WTC11 (cell line): ENCODE data around the gene TNK1. TPM values are rescaled to one million over a fixed set of nuclear protein-coding genes. Genes with fewer than 3 reads are reported as not detected.

Source experiments
- ATAC-seq: fragments of 200-7000 bp; cut with Tn5 transposase; 2 replicates; pipeline ENCODE4 v1.10.0; 2021; ENCODE audit warnings: mild to moderate bottlenecking, moderate library complexity
- CTCF ChIA-PET: fragments of 300-600 bp; sonication (Branson Sonifier 250); formaldehyde crosslinking; loops from one replicate; lab custom pipeline; 2021; ENCODE audit warnings: antibody characterized with exemption; lab: Charles Lee
- POLR2A ChIA-PET: fragments of 350-600 bp; sonication (Branson Sonifier 250); formaldehyde crosslinking; loops from one replicate; lab custom pipeline; 2021; ENCODE audit warnings: antibody characterized with exemption; lab: Charles Lee
- DNase-seq: peaks from one replicate; pipeline ENCODE4 v3.0.0; 2021; ENCODE audit warnings: low spot score
- H3K27ac Mint-ChIP-seq: 2 replicates; pipeline ENCODE4 v1.8.0; 2021; ENCODE audit warnings: mixed read lengths
- H3K27me3 Mint-ChIP-seq: 2 replicates; pipeline ENCODE4 v1.8.0; 2021; ENCODE audit warnings: low read depth, mild to moderate bottlenecking, moderate library complexity, mixed read lengths
- H3K36me3 Mint-ChIP-seq: 2 replicates; pipeline ENCODE4 v1.8.0; 2021; ENCODE audit warnings: mixed read lengths
- H3K4me1 Mint-ChIP-seq: 2 replicates; pipeline ENCODE4 v1.8.0; 2022; ENCODE audit warnings: mixed read lengths
- H3K4me3 Mint-ChIP-seq: 2 replicates; pipeline ENCODE4 v1.8.0; 2021; ENCODE audit warnings: mild to moderate bottlenecking, moderate library complexity, mixed read lengths
- H3K9me3 Mint-ChIP-seq: 2 replicates; pipeline ENCODE4 v1.8.0; 2021; ENCODE audit warnings: mixed read lengths
- AFF4 ChIP-seq: sonication (generic); formaldehyde crosslinking; IDR thresholded peaks from 2 replicates; pipeline ENCODE4 v1.8.1; 2023; ENCODE audit warnings: mild to moderate bottlenecking, missing genetic modification reagents, borderline replicate concordance
- AR ChIP-seq: fragments of 250-450 bp; sonication (Bioruptor Pico); IDR thresholded peaks from 2 replicates; pipeline ENCODE4 v1.9.0; 2021; ENCODE audit warnings: mild to moderate bottlenecking
- CBFB ChIP-seq: sonication (generic); formaldehyde crosslinking; IDR thresholded peaks from 2 replicates; pipeline ENCODE4 v1.8.1; 2022; ENCODE audit warnings: mild to moderate bottlenecking, low read depth, missing genetic modification reagents
- E2F1 ChIP-seq: sonication (generic); formaldehyde crosslinking; IDR thresholded peaks from 2 replicates; pipeline ENCODE4 v1.8.0; 2022; ENCODE audit warnings: mild to moderate bottlenecking, missing genetic modification reagents
- ERG ChIP-seq: fragments of 250-450 bp; sonication (Bioruptor Pico); IDR thresholded peaks from 2 replicates; pipeline ENCODE4 v1.8.0; 2021; ENCODE audit warnings: mild to moderate bottlenecking
- ETV6 ChIP-seq: sonication (generic); formaldehyde crosslinking; IDR thresholded peaks from 2 replicates; pipeline ENCODE4 v1.8.1; 2022; ENCODE audit warnings: mild to moderate bottlenecking, missing genetic modification reagents
- FOXJ3 ChIP-seq: sonication (generic); formaldehyde crosslinking; IDR thresholded peaks from 2 replicates; pipeline ENCODE4 v1.9.0; 2021; ENCODE audit warnings: missing genetic modification reagents, mild to moderate bottlenecking, borderline replicate concordance
- FOXP1 ChIP-seq: sonication (generic); formaldehyde crosslinking; IDR thresholded peaks from 2 replicates; pipeline ENCODE4 v1.8.0; 2022; ENCODE audit warnings: missing genetic modification reagents, mild to moderate bottlenecking, moderate library complexity, borderline replicate concordance
- HMGXB4 ChIP-seq: sonication (generic); formaldehyde crosslinking; IDR thresholded peaks from 2 replicates; pipeline ENCODE4 v1.8.1; 2023; ENCODE audit warnings: mild to moderate bottlenecking, moderate library complexity, missing genetic modification reagents
- NFE2L1 ChIP-seq: sonication (generic); formaldehyde crosslinking; IDR thresholded peaks from 2 replicates; pipeline ENCODE4 v1.8.1; 2023; ENCODE audit warnings: missing genetic modification reagents
- PREB ChIP-seq: sonication (generic); formaldehyde crosslinking; IDR thresholded peaks from 2 replicates; pipeline ENCODE4 v1.8.1; 2022; ENCODE audit warnings: mild to moderate bottlenecking, missing genetic modification reagents, moderate library complexity, borderline replicate concordance
- USF1 ChIP-seq: sonication (generic); formaldehyde crosslinking; IDR thresholded peaks from 2 replicates; pipeline ENCODE4 v1.8.0; 2022; ENCODE audit warnings: mild to moderate bottlenecking, missing genetic modification reagents
- ZBTB43 ChIP-seq: sonication (generic); formaldehyde crosslinking; IDR thresholded peaks from 2 replicates; pipeline ENCODE4 v1.8.1; 2023; ENCODE audit warnings: mild to moderate bottlenecking, missing genetic modification reagents
- ZNF138 ChIP-seq: sonication (generic); formaldehyde crosslinking; conservative IDR thresholded peaks from 2 replicates; pipeline ENCODE4 v1.8.1; 2022; ENCODE audit warnings: mild to moderate bottlenecking, moderate library complexity, missing genetic modification reagents
- ZNF219 ChIP-seq: sonication (generic); formaldehyde crosslinking; IDR thresholded peaks from 2 replicates; pipeline ENCODE4 v1.8.0; 2023; ENCODE audit warnings: missing genetic modification reagents, mild to moderate bottlenecking, borderline replicate concordance
- ZNF281 ChIP-seq: sonication (generic); formaldehyde crosslinking; IDR thresholded peaks from 2 replicates; pipeline ENCODE4 v1.8.0; 2023; ENCODE audit warnings: mild to moderate bottlenecking, missing genetic modification reagents
- total RNA-seq: library from RNA; stranded (reverse); gene quantifications from 3 replicates; pipeline ENCODE4 v1.2.3, GENCODE V29; 2021

The TNK1 gene
- total RNA-seq, 1 experiment from 2014 or later: 9.3 TPM

GRCh38 chr17:7417056-7417655 lies 36.3 kb downstream of the TNK1 start (continued):
- no peak for TF ChIP-seq AR (CRISPR knock-in tag)
- no peak for TF ChIP-seq FOXJ3 (CRISPR knock-in tag)
- TF ChIP-seq ZNF138 (CRISPR knock-in tag): no peak
- TF ChIP-seq ZNF219: no peak
- no peak for TF ChIP-seq ERG (CRISPR knock-in tag)
- no peak for TF ChIP-seq AFF4 (CRISPR knock-in tag)
- TF ChIP-seq ZNF281 (CRISPR knock-in tag): no peak
- TF ChIP-seq PREB (CRISPR knock-in tag): no peak

GRCh38 chr17:7418472-7419152 lies 37.7 kb downstream of the TNK1 start:
- Mint-ChIP-seq H3K4me1 (peaks cover 15% of the 10 kb centered on the region), H3K9me3 (no peaks in the 10 kb centered on the region), H3K4me3 (no peak overlapping the region), H3K27ac (no peak overlapping the region), H3K27me3 (no peaks in the 10 kb centered on the region), H3K36me3 (peaks cover 15% of the 10 kb centered on the region; the same call in 1 of the 2 replicates)
- CTCF ChIA-PET: interaction anchor here (1.4 to 2.0 kb wide), 4 partner anchors 15 to 38 kb away, joined by 3 to 7 read pairs (median 6); partner anchors contain the start of genes PLSCR3, TMEM102 and TMEM256
- DNase-seq (no peak), ATAC-seq (no peak)
- POLR2A ChIA-PET: no interaction called here
- TF ChIP-seq ZBTB43 (CRISPR knock-in tag) (no peak), NFE2L1 (CRISPR knock-in tag) (no peak), E2F1 (CRISPR knock-in tag) (no peak), CBFB (no peak), HMGXB4 (CRISPR knock-in tag) (no peak), FOXP1 (no peak), USF1 (CRISPR knock-in tag) (no peak), ETV6 (CRISPR knock-in tag) (no peak)
